Activated T-cell treated with anti-CD3 and anti-CD28 coated beads, Interleukin-2, amount 50 U/mL, for 4 hours (primary cell): Measurements from ENCODE around the gene OCSTAMP. TPM values are rescaled to one million over a fixed set of nuclear protein-coding genes. Genes with fewer than 3 reads are reported as not detected.

Experiments
- ATAC-seq, 2 donors: fragments of 200-7000 bp; cut with Tn5 transposase; one replicate each; pipeline ENCODE4 v1.10.0; 2021
- DNase-seq: peaks from one replicate; pipeline ENCODE4 v3.0.0-alpha.2; 2020
- H3K27me3 Mint-ChIP-seq: one replicate; pipeline ENCODE4 v1.8.0; 2021; ENCODE audit warnings: low read depth, mixed read lengths
- H3K36me3 Mint-ChIP-seq: one replicate; pipeline ENCODE4 v1.8.0; 2022; ENCODE audit warnings: mixed read lengths; ENCODE audit not compliant: insufficient read depth
- H3K4me1 Mint-ChIP-seq: one replicate; pipeline ENCODE4 v1.8.0; 2021; ENCODE audit warnings: low read depth, mixed read lengths
- H3K4me3 Mint-ChIP-seq: one replicate; pipeline ENCODE4 v1.8.0; 2021; ENCODE audit warnings: mild to moderate bottlenecking, moderate library complexity, mixed read lengths
- H3K9me3 Mint-ChIP-seq: one replicate; pipeline ENCODE4 v1.8.0; 2021; ENCODE audit warnings: mixed read lengths
- total RNA-seq, 3 donors: library from RNA; stranded (reverse); gene quantifications; one replicate each; pipeline ENCODE4 v1.2.1, GENCODE V29; 2021

Gene OCSTAMP
- total RNA-seq, 3 donors from 2014 or later: 0.16 TPM; not detected in 2

GRCh38 chr20:46539113-46539512 is 11.3 kb downstream of the OCSTAMP start:
- peaks cover 13% of the 10 kb centered on the region for H3K27me3 Mint-ChIP-seq
- H3K4me1 Mint-ChIP-seq: no peaks in the 10 kb centered on the region
- H3K36me3 Mint-ChIP-seq: no peaks in the 10 kb centered on the region
- no peak for ATAC-seq
- H3K9me3 Mint-ChIP-seq: no peaks in the 10 kb centered on the region
- H3K4me3 Mint-ChIP-seq: no peak overlapping the region
- DNase-seq: no peak

GRCh38 chr20:46530640-46531039 is 19.8 kb downstream of the OCSTAMP start:
- ATAC-seq: no peak
- Mint-ChIP-seq H3K4me3 (no peak overlapping the region), H3K36me3 (no peaks in the 10 kb centered on the region), H3K27me3 (peaks cover 19% of the 10 kb centered on the region), H3K9me3 (no peaks in the 10 kb centered on the region), H3K4me1 (no peaks in the 10 kb centered on the region)
- no peak for DNase-seq

GRCh38 chr20:46523696-46524328 is 26.6 kb downstream of the OCSTAMP start:
- H3K36me3 Mint-ChIP-seq: no peaks in the 10 kb centered on the region
- peaks cover 9% of the 10 kb centered on the region for H3K27me3 Mint-ChIP-seq
- DNase-seq: no peak
- no peak overlapping the region for H3K4me3 Mint-ChIP-seq
- H3K9me3 Mint-ChIP-seq: no peaks in the 10 kb centered on the region
- ATAC-seq: no peak
- no peaks in the 10 kb centered on the region for H3K4me1 Mint-ChIP-seq

- peaks cover 6% of the 10 kb centered on the region for H3K27me3 Mint-ChIP-seq
- no peaks in the 10 kb centered on the region for H3K4me1 Mint-ChIP-seq
- no peak overlapping the region for H3K4me3 Mint-ChIP-seq
- DNase-seq (no peak), ATAC-seq (no peak)
- no peaks in the 10 kb centered on the region for H3K36me3 Mint-ChIP-seq
- H3K9me3 Mint-ChIP-seq: no peaks in the 10 kb centered on the region
Observed at GRCh38 chr20:46523108-46523507, 27.3 kb downstream of the OCSTAMP start.

GRCh38 chr20:46520976-46521579 is 29.4 kb downstream of the OCSTAMP start:
- Mint-ChIP-seq H3K27me3 (peaks cover 7% of the 10 kb centered on the region), H3K36me3 (no peaks in the 10 kb centered on the region), H3K4me1 (no peaks in the 10 kb centered on the region), H3K4me3 (no peak overlapping the region), H3K9me3 (no peaks in the 10 kb centered on the region)
- DNase-seq (peak; percentile 17), ATAC-seq (peak; percentile 82 to 86)

DNA sequence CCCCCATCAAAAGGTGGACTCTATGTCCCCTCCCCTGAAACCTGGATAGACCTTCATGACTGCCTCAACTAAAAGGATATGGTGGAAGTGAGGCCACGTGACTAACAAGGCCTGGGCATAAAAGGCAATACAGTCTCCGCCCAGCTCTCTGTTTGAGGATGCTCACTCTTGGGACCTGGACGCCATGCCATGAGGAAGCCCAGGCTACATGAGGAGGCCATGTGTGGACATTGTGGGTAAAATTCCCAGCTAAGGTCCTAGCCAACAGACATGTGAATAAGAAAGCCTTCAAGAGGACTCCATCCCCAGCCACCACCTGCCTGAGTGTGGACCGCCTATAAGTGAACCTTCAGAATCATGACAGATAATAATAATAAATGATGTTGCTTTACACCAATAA is 29.9 kb downstream of the OCSTAMP start:
- no peaks in the 10 kb centered on the region for H3K36me3 Mint-ChIP-seq
- no peak overlapping the region for H3K4me3 Mint-ChIP-seq

GRCh38 chr20:46519471-46520068 is 30.9 kb downstream of the OCSTAMP start:
- Mint-ChIP-seq H3K9me3 (no peaks in the 10 kb centered on the region), H3K36me3 (no peaks in the 10 kb centered on the region), H3K27me3 (peaks cover 11% of the 10 kb centered on the region), H3K4me1 (no peaks in the 10 kb centered on the region), H3K4me3 (no peak overlapping the region)
- ATAC-seq: no peak
- no peak for DNase-seq

More for the DNA sequence above, 29.9 kb downstream of the OCSTAMP start:
- H3K27me3 Mint-ChIP-seq: peaks cover 9% of the 10 kb centered on the region
- H3K4me1 Mint-ChIP-seq: no peaks in the 10 kb centered on the region
- no peaks in the 10 kb centered on the region for H3K9me3 Mint-ChIP-seq
- DNase-seq: no peak
- ATAC-seq: no peak

GRCh38 chr20:46512943-46513844 is 37.3 kb downstream of the OCSTAMP start, which contains the start of gene ZNF334:
Gene ZNF334, minus strand, starts transcription at chr20:46513559. Its CDS starts 1,457 bp downstream, at chr20:46512102.
- ATAC-seq (peak; percentile 93 to 96), DNase-seq (no peak)
- Mint-ChIP-seq H3K27me3 (peaks cover 31% of the 10 kb centered on the region), H3K4me3 (peak within 1 kb of the TSS; percentile 73), H3K4me1 (peaks cover 9% of the 10 kb centered on the region), H3K9me3 (no peaks in the 10 kb centered on the region), H3K36me3 (no peaks in the 10 kb centered on the region)

GRCh38 chr20:46509523-46509922 is 40.9 kb downstream of the OCSTAMP start:
- H3K4me3 Mint-ChIP-seq: no peak overlapping the region
- peaks cover 9% of the 10 kb centered on the region for H3K4me1 Mint-ChIP-seq
- H3K27me3 Mint-ChIP-seq: peaks cover 39% of the 10 kb centered on the region
- ATAC-seq: no peak
- no peaks in the 10 kb centered on the region for H3K9me3 Mint-ChIP-seq
- no peak for DNase-seq
- H3K36me3 Mint-ChIP-seq: no peaks in the 10 kb centered on the region

- Mint-ChIP-seq H3K36me3 (no peaks in the 10 kb centered on the region), H3K4me3 (no peak overlapping the region), H3K27me3 (peaks cover 41% of the 10 kb centered on the region), H3K9me3 (peaks cover 14% of the 10 kb centered on the region), H3K4me1 (peaks cover 2% of the 10 kb centered on the region)
- no peak for DNase-seq
- ATAC-seq: peak; percentile 77 to 91
Observed at GRCh38 chr20:46507760-46508407, 42.6 kb downstream of the OCSTAMP start.

GRCh38 chr20:46505506-46505905 is 44.9 kb downstream of the OCSTAMP start:
- Mint-ChIP-seq H3K4me3 (no peak overlapping the region), H3K9me3 (peaks cover 34% of the 10 kb centered on the region), H3K36me3 (peaks cover 5% of the 10 kb centered on the region), H3K4me1 (no peaks in the 10 kb centered on the region), H3K27me3 (peaks cover 35% of the 10 kb centered on the region)
- DNase-seq (no peak), ATAC-seq (no peak)

GRCh38 chr20:46501961-46502360 is 48.5 kb downstream of the OCSTAMP start:
- peaks cover 42% of the 10 kb centered on the region for H3K27me3 Mint-ChIP-seq
- ATAC-seq: no peak
- H3K9me3 Mint-ChIP-seq: peaks cover 41% of the 10 kb centered on the region
- H3K4me1 Mint-ChIP-seq: no peaks in the 10 kb centered on the region
- DNase-seq: no peak
- peaks cover 5% of the 10 kb centered on the region for H3K36me3 Mint-ChIP-seq
- no peak overlapping the region for H3K4me3 Mint-ChIP-seq

GRCh38 chr20:46501337-46501942 is 49.0 kb downstream of the OCSTAMP start:
- Mint-ChIP-seq H3K27me3 (peaks cover 44% of the 10 kb centered on the region), H3K36me3 (peaks cover 5% of the 10 kb centered on the region), H3K9me3 (peaks cover 41% of the 10 kb centered on the region), H3K4me1 (no peaks in the 10 kb centered on the region), H3K4me3 (no peak overlapping the region)
- ATAC-seq: no peak
- DNase-seq: no peak
